ENCODE results near the gene MPV17.
A peak's percentile ranks its signal among the peaks of the same experiment; 100 is the strongest.
"Not testable (repeated sequence)": the region's sequence is repeated elsewhere in the genome, so short reads cannot be mapped to it uniquely, and the experiment has no call there.

Gene MPV17, protein sequence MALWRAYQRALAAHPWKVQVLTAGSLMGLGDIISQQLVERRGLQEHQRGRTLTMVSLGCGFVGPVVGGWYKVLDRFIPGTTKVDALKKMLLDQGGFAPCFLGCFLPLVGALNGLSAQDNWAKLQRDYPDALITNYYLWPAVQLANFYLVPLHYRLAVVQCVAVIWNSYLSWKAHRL

DNA sequence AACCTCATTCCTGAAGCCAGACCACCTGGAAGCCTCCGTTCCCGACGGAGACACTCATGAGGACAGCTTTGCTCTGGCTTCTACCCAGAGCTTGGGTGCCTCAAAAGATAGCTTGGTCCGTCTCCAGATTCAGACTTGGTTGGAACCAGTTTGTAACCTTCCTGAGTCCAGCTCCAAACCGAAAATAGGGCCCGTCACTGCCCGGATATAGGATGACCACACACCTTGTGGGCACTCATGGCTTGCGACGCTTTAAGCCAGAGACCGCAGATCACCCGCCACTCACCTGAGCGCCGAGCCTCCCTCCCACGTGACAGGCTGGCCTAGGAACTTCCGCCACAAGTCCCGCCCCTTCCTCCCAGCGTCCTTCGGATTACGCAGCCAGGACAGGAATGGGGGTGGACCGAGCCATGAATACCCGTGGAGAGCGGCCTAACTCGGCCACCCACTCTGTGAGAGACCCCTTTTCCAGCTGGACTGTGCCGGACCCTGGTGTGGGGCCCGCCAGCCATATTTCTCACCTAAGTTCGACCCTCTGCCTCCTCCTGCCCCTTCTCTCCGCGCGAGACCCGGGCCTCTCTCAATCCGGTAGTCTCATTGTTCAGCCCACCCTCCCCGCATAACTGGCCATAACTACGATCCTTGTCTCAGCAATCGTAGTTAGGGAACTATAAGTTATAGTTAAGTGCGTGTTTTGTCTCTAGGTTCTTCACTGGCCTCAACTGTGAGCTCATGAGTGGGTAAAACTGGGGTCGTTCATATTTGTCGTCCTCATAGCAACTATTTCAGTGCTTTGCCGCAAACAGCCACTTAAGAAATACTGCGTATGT lies at the start of gene MPV17:
Gene MPV17 (minus strand): TSS at position 332 of the 830 bp plus-strand sequence. CDS start 580 bp downstream, outside the sequence.
- DNase-seq (ENCODE audit: low read depth) = peak; percentile 74

DNA sequence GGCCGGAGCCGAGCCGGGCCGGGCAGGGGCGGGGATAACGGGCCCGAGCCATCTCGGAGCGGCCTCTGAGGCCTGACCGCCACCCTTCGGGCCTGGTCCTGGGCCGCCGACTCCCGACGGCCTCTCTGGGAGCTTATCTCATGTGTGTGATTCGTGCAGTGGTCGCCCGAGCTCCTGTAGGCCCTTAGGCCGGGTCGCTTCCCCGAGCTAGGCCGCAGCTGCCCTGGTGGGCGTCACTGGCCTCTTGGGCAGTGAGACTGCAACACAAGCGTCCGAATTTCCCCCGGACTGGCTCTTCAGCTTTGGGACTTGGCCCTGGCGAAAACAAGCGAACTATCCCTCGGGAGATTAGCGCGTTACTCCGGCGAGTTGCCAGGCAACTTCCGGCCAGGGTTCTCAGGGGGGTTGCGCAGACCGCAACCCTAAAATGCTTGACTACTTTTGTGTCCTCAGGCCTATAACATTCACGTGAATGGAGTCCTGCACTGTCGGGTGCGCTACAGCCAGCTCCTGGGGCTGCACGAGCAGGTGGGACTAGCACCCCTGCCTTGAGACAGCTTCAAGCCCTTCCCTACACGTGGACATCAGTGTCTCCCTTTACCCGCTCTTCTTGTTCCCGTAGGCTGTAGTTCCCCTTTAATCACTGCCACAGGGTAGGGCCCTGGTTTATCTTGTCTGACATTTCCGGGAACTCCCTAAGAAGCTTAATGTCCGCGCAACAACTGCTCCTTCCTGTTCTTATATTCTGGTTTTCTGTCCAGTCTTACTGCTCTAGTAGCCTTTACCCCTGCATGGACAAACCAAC lies 48.1 kb upstream of the MPV17 start:
- DNase-seq (ENCODE audit: low read depth) = no peak

- DNase-seq (ENCODE audit: low read depth) = peak; percentile 99
Measured at GRCh38 chr2:27370026-27370815, 47.3 kb upstream of the MPV17 start, which contains the start of the genes EIF2B4 and SNX17. Gene EIF2B4, minus strand, starts transcription at chr2:27370338. Its CDS starts 24 bp downstream, at chr2:27370314. Gene SNX17, plus strand, starts transcription at chr2:27370616. Its CDS starts 128 bp downstream, at chr2:27370744.

- DNase-seq (ENCODE audit: low read depth) = no peak
Measured at GRCh38 chr2:27369471-27370025, 46.7 kb upstream of the MPV17 start.

DNA sequence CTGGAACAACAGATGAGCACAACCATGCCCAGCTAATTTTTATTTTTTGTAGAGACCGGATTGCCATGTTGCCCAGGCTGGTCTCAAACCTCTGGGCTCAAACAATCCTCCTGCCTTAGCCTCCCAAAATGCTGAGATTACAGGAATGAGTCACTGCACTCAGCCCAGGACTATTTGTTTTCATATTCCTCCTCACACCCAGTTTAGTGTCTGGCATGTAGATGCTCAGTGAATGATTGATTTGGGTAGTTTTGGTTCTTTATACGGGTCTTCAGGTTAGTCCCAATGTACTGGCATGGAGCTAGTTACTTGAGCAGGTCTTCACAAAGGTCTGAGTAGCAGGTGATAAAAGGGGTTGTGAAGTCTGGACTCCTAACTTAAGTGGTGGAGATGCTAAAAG lies 41.0 kb upstream of the MPV17 start:
- no peak for DNase-seq (ENCODE audit: low read depth)

DNA sequence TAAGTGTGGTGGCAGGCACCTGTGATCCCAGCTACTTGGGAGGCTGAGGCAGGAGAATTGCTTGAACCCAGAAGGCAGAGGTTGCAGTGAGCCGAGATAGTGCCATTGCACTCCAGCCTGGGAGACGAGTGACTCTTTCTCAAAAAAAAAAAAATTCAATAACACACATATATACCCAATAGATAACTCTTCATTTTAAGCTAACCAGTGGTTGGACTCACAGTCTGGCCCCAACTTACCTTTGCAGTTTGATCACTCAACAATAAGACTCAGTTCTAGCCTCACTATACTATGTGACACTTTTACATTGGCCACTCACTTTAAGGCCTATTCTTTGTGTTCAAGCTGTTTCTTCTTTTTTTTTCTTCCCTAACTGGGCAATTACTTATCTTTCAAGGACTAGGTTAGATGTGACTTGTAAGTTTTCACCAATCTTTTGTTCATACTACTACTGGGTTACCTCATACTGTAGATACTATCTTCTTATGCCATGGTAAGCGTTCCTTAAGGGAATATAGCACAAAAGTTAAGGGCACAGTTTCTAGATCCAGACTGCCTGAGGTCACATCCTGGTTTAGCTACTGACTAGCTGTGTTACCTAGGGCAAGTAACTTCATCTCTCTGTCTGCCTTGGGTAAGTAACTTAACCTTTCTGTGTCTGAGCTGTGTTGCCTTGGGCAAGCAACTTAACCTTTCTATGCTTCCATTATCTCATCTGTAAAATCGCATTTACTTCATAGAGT lies 40.0 kb upstream of the MPV17 start:
- no peak for DNase-seq (ENCODE audit: low read depth)

DNA sequence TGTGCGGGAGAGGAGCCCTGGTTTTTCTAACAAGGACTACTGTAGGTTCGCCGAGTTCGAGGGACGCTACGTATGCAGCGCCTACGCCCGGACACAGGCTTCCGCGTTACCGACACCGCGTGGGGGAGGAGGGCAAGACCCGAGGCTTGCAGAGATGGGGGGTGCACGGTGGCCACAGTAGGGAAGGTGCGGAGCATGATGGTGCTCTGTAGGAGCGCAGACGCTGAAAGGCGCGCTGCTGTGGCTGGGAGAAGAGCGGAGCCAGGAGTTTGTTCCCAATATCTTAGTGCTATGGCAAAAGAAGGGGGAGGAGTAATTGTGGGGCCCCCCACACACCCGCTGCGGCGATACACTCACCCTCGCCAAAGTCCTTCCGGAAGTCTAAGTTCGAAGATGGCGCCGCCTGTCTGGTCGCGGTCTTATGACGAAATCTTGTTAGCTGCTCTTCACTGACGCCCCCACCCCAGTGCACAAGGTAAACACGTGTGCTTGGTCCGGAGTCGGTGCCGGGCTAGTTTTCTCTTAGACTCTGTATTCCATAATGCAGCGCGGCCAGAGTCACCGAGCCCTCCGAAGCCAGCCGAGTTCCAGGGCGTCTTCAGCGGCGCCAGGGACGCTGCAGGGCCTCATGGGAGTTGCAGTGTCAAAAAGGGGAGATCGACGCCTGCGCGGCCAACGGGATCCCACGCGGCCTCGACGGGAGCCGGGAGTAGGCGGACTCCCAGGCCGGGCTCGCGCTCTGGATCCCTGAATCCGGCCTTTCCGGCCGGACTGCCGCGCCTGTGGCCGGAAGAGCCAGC lies 33.7 kb upstream of the MPV17 start, which contains the start of gene GTF3C2:
Gene GTF3C2 (minus strand): TSS at position 383 of the 800 bp plus-strand sequence. CDS start 13,210 bp downstream, outside the sequence.
- peak; percentile 86 for DNase-seq (ENCODE audit: low read depth)

DNA sequence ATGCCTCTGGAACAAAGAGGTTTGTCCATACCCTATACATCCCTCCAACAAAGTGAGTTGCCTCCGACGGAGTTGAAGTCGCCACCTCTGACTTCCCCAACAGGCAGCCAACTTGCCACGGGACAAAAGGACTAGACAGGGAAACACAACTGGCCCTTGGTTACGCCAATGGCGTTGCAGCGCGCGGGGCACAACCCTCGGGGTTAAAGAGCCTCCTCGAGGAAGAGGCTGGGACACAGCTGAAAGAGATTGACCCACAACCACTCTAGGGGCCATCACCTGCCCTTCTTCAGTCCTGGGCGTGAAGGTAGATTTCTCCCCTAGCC lies 33.1 kb upstream of the MPV17 start:
- DNase-seq (ENCODE audit: low read depth) = no peak

GRCh38 chr2:27354597-27354927 lies 31.7 kb upstream of the MPV17 start:
- DNase-seq (ENCODE audit: low read depth) = no peak

- no peak for DNase-seq (ENCODE audit: low read depth)
Measured at GRCh38 chr2:27353762-27354596, 31.1 kb upstream of the MPV17 start.

- not testable (repeated sequence) for DNase-seq (ENCODE audit: low read depth)
Measured at GRCh38 chr2:27353386-27353761, 30.5 kb upstream of the MPV17 start.

DNA sequence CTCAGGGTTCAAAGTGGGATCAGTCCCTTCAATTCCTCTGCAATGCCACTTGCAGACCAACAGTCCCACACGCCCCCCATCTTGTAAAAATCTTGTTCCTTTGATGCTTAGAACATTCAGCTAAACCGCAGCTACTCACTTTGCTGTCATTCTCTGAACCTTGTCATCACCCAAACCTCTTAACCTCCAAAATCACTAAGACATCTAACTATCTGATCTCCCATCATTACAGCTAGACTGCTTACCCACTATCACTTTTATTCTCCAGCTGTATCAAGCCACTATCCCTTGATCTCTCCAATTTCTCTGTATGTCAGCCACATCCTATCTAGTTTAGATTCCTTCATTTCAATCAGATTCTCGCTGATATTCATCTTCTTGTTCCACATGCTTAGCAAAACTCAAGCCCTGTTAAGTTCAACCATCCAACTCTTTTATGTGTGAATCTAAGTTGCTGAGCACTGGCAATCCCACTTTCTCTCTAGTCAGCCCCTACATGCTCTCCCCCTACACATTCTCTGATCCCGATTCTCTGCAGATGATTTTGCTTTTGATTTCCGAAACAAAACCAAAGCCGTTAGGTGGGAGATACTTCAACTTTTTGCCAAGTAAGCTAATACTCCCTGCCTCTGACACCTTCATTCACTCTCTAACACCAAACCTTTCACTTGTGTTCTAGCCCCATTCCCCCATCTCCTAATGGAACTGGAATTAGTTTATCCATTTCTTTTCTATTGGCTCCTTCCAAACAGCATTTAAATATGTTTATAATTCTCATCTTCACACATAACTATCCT lies 29.1 kb upstream of the MPV17 start:
- no peak for DNase-seq (ENCODE audit: low read depth)

DNA sequence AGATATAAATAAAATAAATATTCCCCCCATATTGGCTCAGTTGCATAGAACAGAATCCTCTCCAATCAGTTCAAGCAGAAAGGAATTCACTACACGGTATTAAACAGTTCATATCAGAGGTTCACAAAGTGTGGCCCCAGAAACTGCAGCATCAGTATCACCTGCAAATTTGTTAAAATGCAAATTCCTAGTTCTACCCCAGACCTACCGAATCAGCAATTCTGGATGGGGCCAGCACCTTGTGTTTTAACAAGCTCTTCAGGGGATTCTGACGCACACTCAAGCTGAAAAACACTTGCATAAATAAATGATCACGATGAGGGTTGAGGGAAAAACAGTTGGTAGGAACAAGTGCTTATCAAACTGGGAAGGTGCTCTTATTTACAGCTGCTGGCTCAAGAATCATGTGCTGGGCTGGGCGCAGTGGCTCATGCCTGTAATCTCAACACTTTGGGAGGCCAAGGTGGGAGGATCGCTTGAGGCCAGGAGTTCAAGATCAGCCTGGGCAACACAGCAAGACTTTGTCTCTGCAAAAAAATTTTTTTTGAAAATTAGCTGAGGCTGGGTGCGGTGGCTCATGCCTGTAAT lies 27.3 kb upstream of the MPV17 start:
- DNase-seq (ENCODE audit: low read depth) = no peak

DNA sequence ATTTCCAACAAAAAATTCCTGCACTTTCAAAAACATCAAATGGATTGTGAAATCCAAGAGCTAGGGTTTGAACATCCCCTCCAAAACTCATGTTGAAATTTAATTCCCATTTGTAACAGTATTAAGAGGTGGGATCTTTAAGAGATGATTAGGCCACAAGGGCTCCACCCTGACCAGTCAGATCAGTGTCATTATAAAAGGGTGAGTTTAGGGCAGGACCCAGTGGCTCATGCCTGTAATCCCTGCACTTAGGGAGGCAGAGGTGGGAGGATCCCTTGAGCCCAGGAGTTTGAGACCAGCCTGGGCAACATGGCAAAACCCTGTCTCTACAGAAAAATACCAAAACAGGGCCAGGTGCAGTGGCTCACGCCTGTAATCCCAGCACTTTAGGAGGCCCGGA lies 24.7 kb upstream of the MPV17 start:
- no peak for DNase-seq (ENCODE audit: low read depth)

- DNase-seq (ENCODE audit: low read depth) = no peak
Measured at GRCh38 chr2:27336173-27336572, 13.3 kb upstream of the MPV17 start.

GRCh38 chr2:27335311-27335710 lies 12.4 kb upstream of the MPV17 start:
- no peak for DNase-seq (ENCODE audit: low read depth)

GRCh38 chr2:27324720-27325119 lies 1.8 kb upstream of the MPV17 start:
- no peak for DNase-seq (ENCODE audit: low read depth)

Data from stimulated activated CD8-positive, alpha-beta memory T cell treated with anti-CD3 and anti-CD28 coated beads, Interleukin-15, amount 100 ng/mL, for 1 hour (primary cell).